Immature natural killer cell (primary cell): ENCODE measurements around the gene POLE. TPM values are rescaled to one million over a fixed set of nuclear protein-coding genes. Genes with fewer than 3 reads are reported as not detected.

ENCODE experiments used
- DNase-seq, 3 donors: peaks; one replicate each; pipeline ENCODE4 v3.0.0; 2022; ENCODE audit warnings: mixed read lengths in 1 of 3
- H3K27ac Mint-ChIP-seq, 6 donors: one replicate each; pipeline ENCODE4 v1.8.0; 2020; ENCODE audit warnings: mixed read lengths in 6 of 6, mild to moderate bottlenecking in 5 of 6, inconsistent platforms in 4 of 6, moderate library complexity in 3 of 6
- H3K27me3 Mint-ChIP-seq, 3 donors: one replicate each; pipeline ENCODE4 v1.8.0; 2020 to 2021; ENCODE audit warnings: low read depth in 3 of 3, mild to moderate bottlenecking in 3 of 3, mixed read lengths in 3 of 3, moderate library complexity in 3 of 3, inconsistent platforms in 1 of 3
- H3K36me3 Mint-ChIP-seq, 3 donors: one replicate each; pipeline ENCODE4 v1.8.0; 2020; ENCODE audit warnings: mixed read lengths in 3 of 3, inconsistent platforms in 2 of 3, mild to moderate bottlenecking in 2 of 3
- H3K4me1 Mint-ChIP-seq, 2 donors: one replicate each; pipeline ENCODE4 v1.8.0; 2020; ENCODE audit warnings: inconsistent platforms in 2 of 2, mild to moderate bottlenecking in 2 of 2, mixed read lengths in 2 of 2, moderate library complexity in 1 of 2
- H3K4me3 Mint-ChIP-seq, 5 donors: one replicate each; pipeline ENCODE4 v1.8.0; 2020; ENCODE audit warnings: mild to moderate bottlenecking in 5 of 5, mixed read lengths in 5 of 5, inconsistent platforms in 3 of 5, moderate library complexity in 3 of 5
- H3K9me3 Mint-ChIP-seq, 6 donors: one replicate each; pipeline ENCODE4 v1.8.0; 2020; ENCODE audit warnings: mild to moderate bottlenecking in 6 of 6, mixed read lengths in 6 of 6, inconsistent platforms in 4 of 6, moderate library complexity in 3 of 6
- polyA plus RNA-seq, 3 donors: library from polyadenylated mRNA; unstranded; fragments of 300-500 nt; fragmentation: Illumina TruSeq; gene quantifications; one replicate each; pipeline ENCODE4 v1.2.3, GENCODE V29; 2021

POLE gene
- polyA plus RNA-seq, 3 donors from 2014 or later, result 2.2 to 8.8 (median 2.3) TPM

GRCh38 chr12:132610866-132611602, 76.1 kb downstream of the POLE start:
- Mint-ChIP-seq H3K9me3 (no peaks in the 10 kb centered on the region), H3K4me1 (peaks cover 5 to 7% of the 10 kb centered on the region in 2 donors), H3K36me3 (peaks cover 0 to 4% (median 2%) of the 10 kb centered on the region in 3 donors), H3K4me3 (peak overlapping the region in 4 of 5 donors; percentile 12 to 71 (median 62)), H3K27ac (no peak overlapping the region), H3K27me3 (peaks cover 16 to 36% (median 25%) of the 10 kb centered on the region in 3 donors)
- no peak for DNase-seq

GRCh38 chr12:132610051-132610759, 76.9 kb downstream of the POLE start, which contains the start of gene LRCOL1:
Gene LRCOL1, minus strand, starts transcription at chr12:132610582. Its CDS starts 4,331 bp downstream, at chr12:132606251.
- Mint-ChIP-seq H3K36me3 (peaks cover 0 to 4% (median 2%) of the 10 kb centered on the region in 3 donors), H3K27me3 (peaks cover 14 to 29% (median 20%) of the 10 kb centered on the region in 3 donors), H3K27ac (no peak within 1 kb of the TSS), H3K4me1 (peaks cover 5 to 7% of the 10 kb centered on the region in 2 donors), H3K9me3 (no peaks in the 10 kb centered on the region), H3K4me3 (peak within 1 kb of the TSS in 4 of 5 donors; percentile 55 to 71 (median 66))
- DNase-seq, result no peak

- DNase-seq, result no peak
- H3K27me3 Mint-ChIP-seq, result peaks cover 17 to 22% (median 17%) of the 10 kb centered on the region in 3 donors
- H3K9me3 Mint-ChIP-seq, result no peaks in the 10 kb centered on the region
- H3K4me3 Mint-ChIP-seq, result no peak overlapping the region
- H3K27ac Mint-ChIP-seq, result no peak overlapping the region
- H3K36me3 Mint-ChIP-seq, result no peaks in the 10 kb centered on the region
- peaks cover 0 to 4% of the 10 kb centered on the region in 2 donors for H3K4me1 Mint-ChIP-seq
Observed at GRCh38 chr12:132608231-132609171, 78.6 kb downstream of the POLE start.

- Mint-ChIP-seq H3K36me3 (no peaks in the 10 kb centered on the region), H3K27me3 (peaks cover 21 to 24% (median 23%) of the 10 kb centered on the region in 3 donors), H3K4me1 (peaks cover 0 to 4% of the 10 kb centered on the region in 2 donors), H3K4me3 (no peak overlapping the region), H3K9me3 (no peaks in the 10 kb centered on the region), H3K27ac (no peak overlapping the region)
- no peak for DNase-seq
Observed at GRCh38 chr12:132606927-132607326, 80.2 kb downstream of the POLE start.

- Mint-ChIP-seq H3K9me3 (no peaks in the 10 kb centered on the region), H3K36me3 (no peaks in the 10 kb centered on the region), H3K4me3 (no peak overlapping the region), H3K27me3 (peaks cover 20 to 24% (median 23%) of the 10 kb centered on the region in 3 donors), H3K27ac (no peak overlapping the region), H3K4me1 (peaks cover 0 to 4% of the 10 kb centered on the region in 2 donors)
- DNase-seq, result no peak
Observed at GRCh38 chr12:132606466-132606865, 80.7 kb downstream of the POLE start.

GRCh38 chr12:132605892-132606291, 81.2 kb downstream of the POLE start:
- Mint-ChIP-seq H3K9me3 (no peaks in the 10 kb centered on the region), H3K27ac (no peak overlapping the region), H3K4me1 (peaks cover 2 to 6% of the 10 kb centered on the region in 2 donors), H3K4me3 (no peak overlapping the region), H3K27me3 (peaks cover 17 to 22% (median 21%) of the 10 kb centered on the region in 3 donors), H3K36me3 (no peaks in the 10 kb centered on the region)
- no peak for DNase-seq

- H3K36me3 Mint-ChIP-seq, result no peaks in the 10 kb centered on the region
- H3K27me3 Mint-ChIP-seq, result peaks cover 9 to 19% (median 17%) of the 10 kb centered on the region in 3 donors
Observed at GRCh38 chr12:132604668-132605441, 82.3 kb downstream of the POLE start.

GRCh38 chr12:132604151-132604618, 83.0 kb downstream of the POLE start:
- H3K27ac Mint-ChIP-seq, result no peak overlapping the region
- no peak for DNase-seq
- no peak overlapping the region for H3K4me3 Mint-ChIP-seq
- peaks cover 9 to 20% (median 18%) of the 10 kb centered on the region in 3 donors for H3K27me3 Mint-ChIP-seq
- no peaks in the 10 kb centered on the region for H3K9me3 Mint-ChIP-seq
- H3K36me3 Mint-ChIP-seq, result no peaks in the 10 kb centered on the region
- peaks cover 11 to 14% of the 10 kb centered on the region in 2 donors for H3K4me1 Mint-ChIP-seq

More at GRCh38 chr12:132604668-132605441, 82.3 kb downstream of the POLE start:
- DNase-seq, result no peak
- Mint-ChIP-seq H3K9me3 (no peaks in the 10 kb centered on the region), H3K4me3 (no peak overlapping the region), H3K4me1 (peaks cover 8 to 12% of the 10 kb centered on the region in 2 donors), H3K27ac (no peak overlapping the region)

- Mint-ChIP-seq H3K27me3 (peaks cover 9 to 21% (median 20%) of the 10 kb centered on the region in 3 donors), H3K27ac (no peak overlapping the region), H3K4me3 (no peak overlapping the region), H3K36me3 (no peaks in the 10 kb centered on the region), H3K4me1 (peaks cover 14 to 15% of the 10 kb centered on the region in 2 donors), H3K9me3 (no peaks in the 10 kb centered on the region)
- no peak for DNase-seq
Observed at GRCh38 chr12:132603240-132604150, 83.6 kb downstream of the POLE start.

- H3K4me1 Mint-ChIP-seq, result peaks cover 16 to 17% of the 10 kb centered on the region in 2 donors
- DNase-seq, result no peak
- no peaks in the 10 kb centered on the region for H3K9me3 Mint-ChIP-seq
- no peaks in the 10 kb centered on the region for H3K36me3 Mint-ChIP-seq
- H3K4me3 Mint-ChIP-seq, result no peak overlapping the region
- H3K27ac Mint-ChIP-seq, result no peak overlapping the region
- H3K27me3 Mint-ChIP-seq, result peaks cover 10 to 19% (median 17%) of the 10 kb centered on the region in 3 donors
Observed at GRCh38 chr12:132602572-132603239, 84.4 kb downstream of the POLE start.

- Mint-ChIP-seq H3K27me3 (peaks cover 11 to 16% (median 15%) of the 10 kb centered on the region in 3 donors), H3K36me3 (no peaks in the 10 kb centered on the region), H3K4me3 (peak overlapping the region; percentile 75 to 87 (median 85)), H3K27ac (no peak overlapping the region), H3K9me3 (no peaks in the 10 kb centered on the region), H3K4me1 (peaks cover 23 to 24% of the 10 kb centered on the region in 2 donors)
- no peak for DNase-seq
Observed at GRCh38 chr12:132601171-132601883, 85.8 kb downstream of the POLE start.
